ENCODE data around the gene TMC8.

DNA sequence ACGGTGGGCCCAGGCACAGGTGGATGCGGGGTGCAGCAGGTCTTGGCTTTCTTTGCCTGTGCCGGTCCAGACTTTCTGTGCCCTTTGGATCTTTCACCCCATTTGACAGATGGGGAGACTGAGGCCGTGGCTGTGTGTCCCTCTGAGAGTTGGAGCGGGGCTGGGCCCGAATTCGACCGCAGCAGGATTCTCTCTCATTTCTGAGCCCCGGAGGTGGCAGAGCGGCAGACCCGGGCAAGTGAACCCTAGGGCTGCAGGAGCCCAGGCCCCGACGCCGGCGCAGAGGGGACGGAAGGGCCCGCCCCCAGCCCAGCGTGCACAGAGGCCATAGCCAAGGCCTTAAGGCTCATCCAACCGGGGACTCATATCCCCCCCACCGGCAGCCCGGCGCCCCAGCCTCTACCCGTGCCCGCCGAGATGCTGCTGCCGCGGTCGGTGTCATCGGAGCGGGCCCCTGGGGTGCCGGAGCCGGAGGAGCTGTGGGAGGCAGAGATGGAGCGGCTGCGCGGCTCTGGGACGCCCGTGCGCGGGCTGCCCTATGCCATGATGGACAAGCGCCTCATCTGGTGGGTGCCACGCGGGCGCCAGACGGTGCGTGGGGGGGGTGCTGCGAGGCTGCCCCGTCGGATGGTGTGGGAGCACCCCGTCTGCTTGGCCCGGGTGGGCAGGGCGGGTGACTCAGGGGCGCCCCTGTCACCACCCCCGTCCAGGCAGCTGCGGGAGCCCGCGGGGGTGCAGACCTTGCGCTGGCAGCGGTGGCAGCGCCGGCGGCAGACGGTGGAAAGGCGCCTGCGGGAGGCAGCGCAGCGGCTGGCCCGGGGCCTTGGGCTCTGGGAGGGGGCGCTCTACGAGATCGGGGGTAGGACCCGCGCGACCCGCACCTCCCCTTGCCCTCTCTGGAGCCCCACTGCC lies 857 bp downstream of the TMC8 start:
- TF ChIP-seq POLR2AphosphoS5 (IDR thresholded peaks at IDR 0.05; ENCODE audit: borderline replicate concordance, low read depth, low read length) (no peak), EZH2 (IDR thresholded peaks at IDR 0.05) (no peak)
